ENCODE data around the gene CRTC1. TPM values are rescaled to one million over a fixed set of nuclear protein-coding genes. Genes with fewer than 3 reads are reported as not detected.
A peak's percentile ranks its signal among the peaks of the same experiment; 100 is the strongest.
"Not testable (repeated sequence)": the region's sequence is repeated elsewhere in the genome, so short reads cannot be mapped to it uniquely, and the experiment has no call there.

The CRTC1 gene
- total and polyA plus RNA-seq, 2 experiments from 2014 or later = 2.5 to 4.8 TPM

DNA sequence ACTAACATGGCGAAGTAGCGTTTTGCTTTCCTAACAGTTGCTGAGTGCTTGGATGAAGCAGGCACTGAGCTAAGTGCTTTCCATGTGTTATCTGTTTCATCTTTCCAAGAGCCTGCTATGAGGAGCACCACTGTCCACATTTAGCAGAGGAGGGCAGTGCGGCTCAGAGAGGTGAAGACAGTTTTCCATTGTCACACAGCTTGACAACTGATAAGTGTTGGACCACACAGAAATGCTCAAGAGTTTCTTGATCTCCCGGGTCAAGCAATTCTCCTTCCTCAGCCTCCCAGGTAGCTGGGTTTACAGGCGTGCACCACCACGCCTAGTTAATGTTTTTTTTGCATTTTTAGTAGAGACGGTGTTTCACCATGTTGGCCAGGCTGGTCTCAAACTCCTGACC lies 6.8 kb upstream of the CRTC1 start:
- Histone ChIP-seq H3K9me2 (replicated peaks; ENCODE audit: insufficient read depth) (no peaks in the 10 kb centered on the region), H3K4me2 (no peak overlapping the region), H3K4me3 (no peak overlapping the region), H3K27ac (peak overlapping the region; percentile 51), H3K27me3 (no peaks in the 10 kb centered on the region), H4K20me1 (ENCODE audit: insufficient read depth, poor library complexity, severe bottlenecking) (no peaks in the 10 kb centered on the region), H2AFZ (no peak overlapping the region), H3K9me3 (ENCODE audit: low read depth) (no peaks in the 10 kb centered on the region), H3K79me2 (no peaks in the 10 kb centered on the region), H3K36me3 (replicated peaks; ENCODE audit: insufficient read depth, low read depth) (no peaks in the 10 kb centered on the region), H3K4me1 (ENCODE audit: insufficient read depth) (peaks cover 30% of the 10 kb centered on the region)
- WGBS (ENCODE audit: low lambda C conversion rate, missing lambda C conversion rate) = 86% methylated on average over 7 of the region's 7 CpGs
- TF ChIP-seq, protein P1, sequence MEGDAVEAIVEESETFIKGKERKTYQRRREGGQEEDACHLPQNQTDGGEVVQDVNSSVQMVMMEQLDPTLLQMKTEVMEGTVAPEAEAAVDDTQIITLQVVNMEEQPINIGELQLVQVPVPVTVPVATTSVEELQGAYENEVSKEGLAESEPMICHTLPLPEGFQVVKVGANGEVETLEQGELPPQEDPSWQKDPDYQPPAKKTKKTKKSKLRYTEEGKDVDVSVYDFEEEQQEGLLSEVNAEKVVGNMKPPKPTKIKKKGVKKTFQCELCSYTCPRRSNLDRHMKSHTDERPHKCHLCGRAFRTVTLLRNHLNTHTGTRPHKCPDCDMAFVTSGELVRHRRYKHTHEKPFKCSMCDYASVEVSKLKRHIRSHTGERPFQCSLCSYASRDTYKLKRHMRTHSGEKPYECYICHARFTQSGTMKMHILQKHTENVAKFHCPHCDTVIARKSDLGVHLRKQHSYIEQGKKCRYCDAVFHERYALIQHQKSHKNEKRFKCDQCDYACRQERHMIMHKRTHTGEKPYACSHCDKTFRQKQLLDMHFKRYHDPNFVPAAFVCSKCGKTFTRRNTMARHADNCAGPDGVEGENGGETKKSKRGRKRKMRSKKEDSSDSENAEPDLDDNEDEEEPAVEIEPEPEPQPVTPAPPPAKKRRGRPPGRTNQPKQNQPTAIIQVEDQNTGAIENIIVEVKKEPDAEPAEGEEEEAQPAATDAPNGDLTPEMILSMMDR (IDR thresholded peaks at IDR 0.05; ENCODE audit: poor library complexity) = no peak
- TF ChIP-seq EZH2phosphoT487 (IDR thresholded peaks at IDR 0.05; ENCODE audit: low read depth, severe bottlenecking, unreplicated experiment) (no peak), EZH2 (IDR thresholded peaks at IDR 0.05; ENCODE audit: borderline replicate concordance) (no peak)
- no peak for DNase-seq (ENCODE audit: low spot score)

DNA sequence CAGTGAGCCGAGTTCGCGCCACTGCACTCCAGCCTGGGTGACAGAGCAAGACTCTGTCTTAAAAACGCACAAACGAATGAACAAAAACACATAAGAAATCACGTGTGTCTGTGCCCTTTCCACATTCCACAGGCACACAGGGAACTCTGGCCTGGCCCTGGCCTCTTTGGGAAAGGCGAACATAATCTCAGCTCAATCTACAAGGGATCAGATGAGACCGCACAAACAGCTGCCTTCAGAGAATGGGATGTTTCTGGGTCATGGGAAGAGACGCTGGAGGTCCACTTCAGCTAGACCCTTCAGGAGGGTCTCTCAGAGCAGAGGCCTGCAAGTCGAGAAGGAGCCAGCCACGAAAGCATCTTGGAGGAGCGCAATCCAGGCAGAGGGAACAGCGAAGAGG lies 6.3 kb upstream of the CRTC1 start:
- TF ChIP-seq EZH2phosphoT487 (IDR thresholded peaks at IDR 0.05; ENCODE audit: low read depth, severe bottlenecking, unreplicated experiment) = no peak
- TF ChIP-seq, protein P1 (IDR thresholded peaks at IDR 0.05; ENCODE audit: poor library complexity) = no peak
- TF ChIP-seq EZH2 (IDR thresholded peaks at IDR 0.05; ENCODE audit: borderline replicate concordance) = no peak
- H4K20me1 ChIP-seq (ENCODE audit: insufficient read depth, poor library complexity, severe bottlenecking) = no peaks in the 10 kb centered on the region
- H3K27ac ChIP-seq = peak overlapping the region; percentile 51
- no peak overlapping the region for H2AFZ ChIP-seq
- no peaks in the 10 kb centered on the region for H3K79me2 ChIP-seq
- no peaks in the 10 kb centered on the region for H3K36me3 ChIP-seq (replicated peaks; ENCODE audit: insufficient read depth, low read depth)
- no peak for DNase-seq (ENCODE audit: low spot score)
- peak overlapping the region; percentile 19 for H3K4me2 ChIP-seq
- no peaks in the 10 kb centered on the region for H3K27me3 ChIP-seq
- H3K9me3 ChIP-seq (ENCODE audit: low read depth) = no peaks in the 10 kb centered on the region
- WGBS (ENCODE audit: low lambda C conversion rate, missing lambda C conversion rate) = 74% methylated on average over 13 of the region's 13 CpGs
- no peak overlapping the region for H3K4me3 ChIP-seq
- peaks cover 25% of the 10 kb centered on the region for H3K4me1 ChIP-seq (ENCODE audit: insufficient read depth)
- no peaks in the 10 kb centered on the region for H3K9me2 ChIP-seq (replicated peaks; ENCODE audit: insufficient read depth)

DNA sequence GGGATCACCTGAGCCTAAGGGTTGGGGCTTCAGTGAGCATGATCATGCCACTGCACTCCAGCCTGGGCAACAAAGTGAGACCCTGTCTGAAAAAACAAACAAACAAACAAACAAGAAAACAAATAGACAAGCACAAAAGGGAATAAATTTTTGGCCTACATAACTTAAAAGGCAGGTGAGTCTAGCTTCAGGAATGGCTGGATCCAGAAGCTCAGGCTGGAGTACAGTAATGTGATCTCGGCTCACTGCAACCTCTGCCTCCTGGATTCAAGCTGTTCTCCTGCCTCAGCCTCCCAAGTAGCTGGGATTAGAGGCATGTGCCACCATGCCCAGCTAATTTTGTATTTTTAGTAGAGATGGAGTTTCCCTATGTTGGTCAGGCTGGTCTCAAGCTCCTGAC lies 3.3 kb upstream of the CRTC1 start:
- Histone ChIP-seq H3K4me1 (ENCODE audit: insufficient read depth) (peaks cover 22% of the 10 kb centered on the region), H4K20me1 (ENCODE audit: insufficient read depth, poor library complexity, severe bottlenecking) (peaks cover 13% of the 10 kb centered on the region), H3K79me2 (peaks cover 13% of the 10 kb centered on the region)
- not testable (repeated sequence) for H3K36me3 ChIP-seq (replicated peaks; ENCODE audit: insufficient read depth, low read depth); H3K4me3 ChIP-seq; H3K4me2 ChIP-seq; H2AFZ ChIP-seq; H3K27me3 ChIP-seq; DNase-seq (ENCODE audit: low spot score); H3K9me3 ChIP-seq (ENCODE audit: low read depth); H3K9me2 ChIP-seq (replicated peaks; ENCODE audit: insufficient read depth); H3K27ac ChIP-seq
- 97% methylated on average over 1 of the region's 1 CpG for WGBS (ENCODE audit: low lambda C conversion rate, missing lambda C conversion rate)

DNA sequence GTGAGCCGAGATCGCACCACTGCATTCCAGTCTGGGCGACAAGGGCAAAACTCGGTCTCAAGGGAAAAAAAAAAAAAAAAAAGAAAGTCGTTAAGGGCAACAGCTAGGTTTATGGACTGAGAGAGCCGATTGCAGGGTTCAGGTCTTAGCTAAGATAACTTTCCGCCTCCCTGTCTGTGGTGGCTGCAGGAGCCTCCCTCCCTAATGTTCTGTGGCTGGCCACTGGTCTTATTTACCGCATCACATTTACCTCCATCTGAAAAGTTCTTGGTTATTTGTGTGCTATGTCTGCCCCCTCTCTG lies 722 bp upstream of the CRTC1 start:
- Histone ChIP-seq H3K4me1 (ENCODE audit: insufficient read depth) (peaks cover 15% of the 10 kb centered on the region), H3K79me2 (peaks cover 39% of the 10 kb centered on the region), H2AFZ (peak overlapping the region; percentile 83), H3K27ac (peak overlapping the region; percentile 69), H3K36me3 (replicated peaks; ENCODE audit: insufficient read depth, low read depth) (no peaks in the 10 kb centered on the region), H3K27me3 (no peaks in the 10 kb centered on the region), H3K4me3 (no peak overlapping the region), H3K9me3 (ENCODE audit: low read depth) (no peaks in the 10 kb centered on the region), H3K9me2 (replicated peaks; ENCODE audit: insufficient read depth) (no peaks in the 10 kb centered on the region), H4K20me1 (ENCODE audit: insufficient read depth, poor library complexity, severe bottlenecking) (peaks cover 13% of the 10 kb centered on the region), H3K4me2 (peak overlapping the region; percentile 90)
- TF ChIP-seq EZH2 (IDR thresholded peaks at IDR 0.05; ENCODE audit: borderline replicate concordance) = no peak
- no peak for TF ChIP-seq EZH2phosphoT487 (IDR thresholded peaks at IDR 0.05; ENCODE audit: low read depth, severe bottlenecking, unreplicated experiment)
- TF ChIP-seq, protein P1 (IDR thresholded peaks at IDR 0.05; ENCODE audit: poor library complexity) = no peak
- WGBS (ENCODE audit: low lambda C conversion rate, missing lambda C conversion rate) = 58% methylated on average over 8 of the region's 8 CpGs
- no peak for DNase-seq (ENCODE audit: low spot score)
